K562 (cell line): ENCODE data around the gene UTP4. TPM values are rescaled to one million over a fixed set of nuclear protein-coding genes. Genes with fewer than 3 reads are reported as not detected.

Experiments
- ATAC-seq: fragments of 200-7000 bp; cut with Tn5 transposase; 3 replicates; pipeline ENCODE4 v1.9.1; 2020; ENCODE audit warnings: moderate library complexity
- BruUV-seq: library from RNA; stranded (reverse); fragments of 400-500 nt; replicated peaks from 2 replicates; lab custom pipeline; 2021; lab: Mats Ljungman, UMichigan
- CTCF ChIA-PET: fragments of 300-600 bp; formaldehyde crosslinking; extraction: SDS; loops from one replicate; lab custom pipeline; 2021; ENCODE audit warnings: low intra/inter-chr PET ratio; lab: Yijun Ruan, JAX
- POLR2A ChIA-PET: fragments of 300-600, 350-650 bp; sonication (Branson Sonifier 250); formaldehyde crosslinking; extraction: SDS; loops from one replicate; lab custom pipeline; 2021; ENCODE audit warnings: antibody characterized with exemption, inconsistent platforms; lab: Yijun Ruan, JAX
- DNase-seq, 4 experiments: peaks; one replicate each; pipeline versions ENCODE4 v3.0.0 to v3.0.0-alpha.2; 2011 to 2018; ENCODE audit warnings: low spot score in 3 of 4, mixed read lengths in 3 of 4; ENCODE audit errors: extremely low read depth in 1 of 4
- FAIRE-seq: peaks from 2 replicates; lab custom pipeline; 2011; peaks lifted over from hg19 to GRCh38; lab: Jason Lieb, UNC
- H2AFZ ChIP-seq: 2 replicates; pipeline ENCODE4 v1.6.0; 2011; ENCODE audit warnings: low read depth, low read length, control low read depth, inconsistent platforms
- H3K27ac ChIP-seq: fragments of 200-600 bp; 3 replicates; pipeline ENCODE4 v1.8.0; 2011; ENCODE audit warnings: low read depth, mild to moderate bottlenecking, control low read depth, inconsistent platforms, low read length, moderate library complexity, mixed read lengths; ENCODE audit errors: extremely low read depth
- H3K27me3 ChIP-seq, 2 experiments: fragments of 300-600 bp in 1 of 2; 2 replicates in 1 of 2; 3 replicates in 1 of 2; pipeline versions ENCODE4 v1.6.0 to v1.8.0; 2011; ENCODE audit warnings: inconsistent platforms in 2 of 2, low read length in 2 of 2, mild to moderate bottlenecking in 1 of 2, mixed read lengths in 1 of 2, moderate library complexity in 1 of 2; ENCODE audit not compliant: control insufficient read depth in 2 of 2, insufficient read depth in 2 of 2
- H3K36me3 ChIP-seq: fragments of 300-600 bp; 3 replicates; pipeline ENCODE4 v1.8.0; 2011; ENCODE audit warnings: mild to moderate bottlenecking, low read length, inconsistent platforms; ENCODE audit not compliant: control insufficient read depth, insufficient read depth
- H3K4me1 ChIP-seq, 2 experiments: fragments of 200-600 bp in 1 of 2; replicated peaks in 1 of 2; 2 replicates in 1 of 2; 3 replicates in 1 of 2; pipeline versions ENCODE4 v1.5.1 to v1.8.0; 2011; ENCODE audit warnings: inconsistent platforms in 2 of 2, low read length in 2 of 2, mild to moderate bottlenecking in 1 of 2, mixed read lengths in 1 of 2, moderate library complexity in 1 of 2; ENCODE audit not compliant: control insufficient read depth in 2 of 2, insufficient read depth in 2 of 2
- H3K4me2 ChIP-seq: 2 replicates; pipeline ENCODE4 v1.6.1; 2011; ENCODE audit warnings: low read length, control low read depth, inconsistent platforms, mixed read lengths; ENCODE audit not compliant: insufficient read depth
- H3K4me3 ChIP-seq: fragments of 200-600 bp; sonication (generic), shearing (Covaris generic); 2 replicates; pipeline ENCODE4 v1.5.1; 2016; ENCODE audit warnings: control low read depth, inconsistent platforms
- H3K79me2 ChIP-seq: fragments of 200-600 bp; 3 replicates; pipeline ENCODE4 v1.8.0; 2011; ENCODE audit warnings: low read length, inconsistent platforms; ENCODE audit not compliant: control insufficient read depth, insufficient read depth
- H3K9ac ChIP-seq, 2 experiments: 2 replicates each; pipeline versions ENCODE4 v1.6.0 to v1.6.1; 2011; ENCODE audit warnings: low read depth in 2 of 2, low read length in 2 of 2, control low read depth in 1 of 2, inconsistent platforms in 1 of 2, mild to moderate bottlenecking in 1 of 2, mixed read lengths in 1 of 2; ENCODE audit not compliant: insufficient read depth in 1 of 2
- H3K9me1 ChIP-seq: one replicate; pipeline ENCODE4 v1.6.0; 2011; ENCODE audit warnings: inconsistent platforms, mild to moderate bottlenecking, low read length, moderate library complexity; ENCODE audit not compliant: control insufficient read depth, insufficient read depth
- H3K9me3 ChIP-seq: replicated peaks from 2 replicates; pipeline ENCODE4 v1.5.1; 2011; ENCODE audit warnings: low read depth, low read length, inconsistent platforms; ENCODE audit not compliant: control insufficient read depth, insufficient read depth
- H4K20me1 ChIP-seq: replicated peaks from 2 replicates; pipeline ENCODE4 v1.6.1; 2011; ENCODE audit warnings: low read length, inconsistent platforms, mixed read lengths; ENCODE audit not compliant: control insufficient read depth, insufficient read depth
- DNMT1 ChIP-seq: fragments of 450-650 bp; IDR thresholded peaks from 2 replicates; pipeline ENCODE4 v1.6.1; 2016; ENCODE audit warnings: antibody characterized with exemption, mild to moderate bottlenecking
- MTA3 ChIP-seq: fragments of 450-650 bp; formaldehyde crosslinking; IDR thresholded peaks from 2 replicates; pipeline ENCODE4 v1.6.1; 2017; ENCODE audit warnings: mild to moderate bottlenecking, borderline replicate concordance
- NFIC ChIP-seq: fragments of 450-650 bp; IDR thresholded peaks from 2 replicates; pipeline ENCODE4 v1.6.1; 2017; ENCODE audit warnings: mild to moderate bottlenecking, inconsistent platforms
- ZC3H4 ChIP-seq: sonication (generic); formaldehyde crosslinking; IDR thresholded peaks from 2 replicates; pipeline ENCODE4 v1.9.0; 2021; ENCODE audit warnings: missing genetic modification reagents, borderline replicate concordance
- ZNF316 ChIP-seq: fragments of 450-650 bp; IDR thresholded peaks from 2 replicates; pipeline ENCODE4 v1.6.1; 2016
- WGBS: fragments of 100-300 bp; shearing (Covaris generic); methylation state at CpG from one replicate; pipeline ENCODE4 v1.1.6; 2016; ENCODE audit warnings: low coverage, mixed read lengths; ENCODE audit not compliant: insufficient coverage; ENCODE audit errors: missing lambda C conversion rate; 5-methylcytosine and 5-hydroxymethylcytosine counted together
- in situ Hi-C: fragments of 300-500 bp; cut with MboI; formaldehyde crosslinking; loops from 4 replicates; pipeline ENCODE4 v1.15.0; 2018; ENCODE audit warnings: inconsistent platforms, mixed read lengths
- intact Hi-C: fragments of 100-400 bp; cut with micrococcal nuclease; formaldehyde crosslinking; loops from 2 replicates; pipeline ENCODE4 v1.14.2; 2022
- polyA plus RNA-seq, 8 experiments: library from polyadenylated mRNA; depleted of rRNA in 4 of 8; stranded (reverse) in 5 of 8; unstranded in 3 of 8; fragments of >200 nt; fragmentation: Nextera tagmentation in 2 of 8; fragmentation: Illumina TruSeq in 1 of 8; extraction: Ambion mirVana in 2 of 8; extraction: Trizol in 1 of 8; gene quantifications; 2 replicates each; pipeline versions ENCODE4 v1.2.1 to v1.2.3, GENCODE V29; 2011 to 2014; ENCODE audit warnings: inconsistent platforms in 1 of 8, missing spikeins in 1 of 8
- total RNA-seq, 7 experiments: library from RNA; depleted of rRNA in 6 of 7; stranded (reverse); fragments of >200 nt in 6 of 7; fragmentation: Illumina TruSeq in 2 of 7; extraction: Trizol in 2 of 7; gene quantifications; 2 replicates each; pipeline versions ENCODE4 v1.2.1 to v1.2.3, GENCODE V29; 2011 to 2021; ENCODE audit warnings: low replicate concordance in 1 of 7
- TF ChIP-seq, protein P1 (sequence below): IDR thresholded peaks from 2 replicates; pipeline ENCODE4 v1.6.1; 2016; ENCODE audit warnings: missing genetic modification characterization, missing compliant biosample characterization

UTP4 gene
- total and polyA plus RNA-seq, 9 of the 15 experiments (the other 6 are each of a cell fraction or from before 2014, with no cell fraction given) = 46.1 to 203 (median 145) TPM

DNA sequence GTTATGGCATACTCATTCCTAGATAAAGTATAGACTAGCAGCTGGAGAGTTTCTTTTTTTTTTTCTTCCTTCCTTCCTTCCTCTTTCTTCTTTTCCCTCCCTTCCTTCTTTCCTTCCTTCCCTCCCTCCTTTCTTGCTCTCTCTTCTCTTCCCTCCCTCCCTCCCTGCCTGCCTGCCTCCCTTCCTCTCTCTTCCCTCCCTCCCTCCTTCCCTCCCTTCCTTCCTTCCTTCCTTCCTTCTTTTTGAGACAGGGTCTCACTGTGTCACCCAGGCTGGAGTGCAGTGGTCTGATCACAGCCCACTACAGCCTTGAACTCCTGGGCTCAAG is 47.5 kb downstream of the UTP4 start:
- POLR2A ChIA-PET = interaction anchor here (0.6 to 1.2 kb wide), 2 partner anchors 12 to 35 kb away, joined by 3 read pairs; no protein-coding TSS in a partner anchor
- in situ Hi-C loops = no loop called here

GRCh38 chr16:69182730-69183416 is 50.4 kb downstream of the UTP4 start:
- 63% methylated on average over 10 of the region's 10 CpGs for WGBS
- ATAC-seq (no peak), DNase-seq (no peak), FAIRE-seq (no peak)
- in situ Hi-C loops (no loop called here), intact Hi-C loops (no loop called here)
- Histone ChIP-seq H2AFZ (no peak overlapping the region), H3K27ac (no peak overlapping the region), H3K79me2 (peaks cover 3% of the 10 kb centered on the region; the same call in 2 of the 3 replicates), H3K4me2 (no peak overlapping the region), H3K9ac (peak overlapping the region in 1 of 2 experiments; percentile 63; a peak in 1 of 4 replicates), H3K4me1 (peaks cover 6 to 13% of the 10 kb centered on the region in 2 experiments), H3K4me3 (no peak overlapping the region), H4K20me1 (no peaks in the 10 kb centered on the region), H3K27me3 (no peaks in the 10 kb centered on the region), H3K36me3 (no peaks in the 10 kb centered on the region), H3K9me3 (no peaks in the 10 kb centered on the region), H3K9me1 (no peaks in the 10 kb centered on the region)
- ChIA-PET CTCF (no interaction called here), POLR2A (interaction anchor here (1.6 kb wide), 1 partner anchor 8 kb away, joined by 3 read pairs; no protein-coding TSS in a partner anchor)
- BruUV-seq = no TSS peak
- TF ChIP-seq DNMT1 (no peak), ZNF316 (peak; percentile 13; the same call in 1 of the 2 replicates), NFIC (peak; percentile 55), ZC3H4 (CRISPR knock-in tag) (no peak)

More for the DNA sequence above, 47.5 kb downstream of the UTP4 start:
- CTCF ChIA-PET = no interaction called here
- Histone ChIP-seq H3K79me2 (no peaks in the 10 kb centered on the region), H4K20me1 (no peaks in the 10 kb centered on the region), H3K4me1 (no peaks in the 10 kb centered on the region; a peak in 1 of 5 replicates), H3K4me2 (no peak overlapping the region), H3K9me3 (no peaks in the 10 kb centered on the region), H3K27me3 (no peaks in the 10 kb centered on the region), H2AFZ (no peak overlapping the region), H3K36me3 (0 out of 3 replicates have a peak, but pooled peaks cover 3% of the 10 kb centered on the region), H3K27ac (no peak overlapping the region), H3K4me3 (no peak overlapping the region), H3K9ac (no peak overlapping the region), H3K9me1 (no peaks in the 10 kb centered on the region)
- FAIRE-seq = no peak
- no peak for DNase-seq
- BruUV-seq = no TSS peak
- no peak for ATAC-seq
- intact Hi-C loops = no loop called here
- no peak for TF ChIP-seq MTA3
- TF ChIP-seq, protein P1, sequence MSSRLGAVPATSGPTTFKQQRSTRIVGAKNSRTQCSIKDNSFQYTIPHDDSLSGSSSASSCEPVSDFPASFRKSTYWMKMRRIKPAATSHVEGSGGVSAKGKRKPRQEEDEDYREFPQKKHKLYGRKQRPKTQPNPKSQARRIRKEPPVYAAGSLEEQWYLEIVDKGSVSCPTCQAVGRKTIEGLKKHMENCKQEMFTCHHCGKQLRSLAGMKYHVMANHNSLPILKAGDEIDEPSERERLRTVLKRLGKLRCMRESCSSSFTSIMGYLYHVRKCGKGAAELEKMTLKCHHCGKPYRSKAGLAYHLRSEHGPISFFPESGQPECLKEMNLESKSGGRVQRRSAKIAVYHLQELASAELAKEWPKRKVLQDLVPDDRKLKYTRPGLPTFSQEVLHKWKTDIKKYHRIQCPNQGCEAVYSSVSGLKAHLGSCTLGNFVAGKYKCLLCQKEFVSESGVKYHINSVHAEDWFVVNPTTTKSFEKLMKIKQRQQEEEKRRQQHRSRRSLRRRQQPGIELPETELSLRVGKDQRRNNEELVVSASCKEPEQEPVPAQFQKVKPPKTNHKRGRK (tag) = 0 out of 2 replicates have a peak, but pooled peaks have one; percentile 31
